Vagina (tissue), 2 donors: ENCODE measurements around the gene OR2V1. TPM values are rescaled to one million over a fixed set of nuclear protein-coding genes. Genes with fewer than 3 reads are reported as not detected.

Source experiments
- DNase-seq, 2 donors: peaks; one replicate each; pipeline ENCODE4 v3.0.0-alpha.2; 2017; ENCODE audit errors: extremely low spot score in 2 of 2
- H3K27ac ChIP-seq: fragments of 200-600 bp; sonication (generic); one replicate; pipeline ENCODE4 v1.5.1; 2019
- H3K27me3 ChIP-seq: fragments of 200-600 bp; sonication (generic); one replicate; pipeline ENCODE4 v1.5.1; 2019
- H3K36me3 ChIP-seq, 2 donors: fragments of 200-600 bp; sonication (generic); one replicate each; pipeline ENCODE4 v1.5.1; 2017 to 2019
- H3K4me1 ChIP-seq: fragments of 200-600 bp; sonication (generic); one replicate; pipeline ENCODE4 v1.5.1; 2019
- H3K4me3 ChIP-seq, 2 donors: fragments of 200-600 bp; sonication (generic); 1 replicate in 1 of 2; 2 replicates in 1 of 2; pipeline ENCODE4 v1.5.1; 2016 to 2019
- H3K9me3 ChIP-seq: fragments of 200-600 bp; sonication (generic); one replicate; pipeline ENCODE4 v1.5.1; 2019
- CTCF ChIP-seq, 3 experiments: fragments of 450-650 bp in 2 of 3; fragments of 200-600 bp in 1 of 3; sonication (generic) in 1 of 3; IDR thresholded peaks; one replicate each; pipeline ENCODE4 v1.5.1; 2017 to 2019; ENCODE audit warnings: antibody characterized with exemption in 3 of 3, mild to moderate bottlenecking in 2 of 3, moderate library complexity in 2 of 3
- POLR2A ChIP-seq, 2 donors: fragments of 450-650 bp; IDR thresholded peaks; one replicate each; pipeline ENCODE4 v1.6.1; 2017; ENCODE audit warnings: antibody characterized with exemption in 2 of 2, mild to moderate bottlenecking in 2 of 2, moderate library complexity in 2 of 2
- POLR2AphosphoS5 ChIP-seq, 2 donors: sonication (generic); formaldehyde crosslinking; IDR thresholded peaks; one replicate each; pipeline ENCODE4 v1.9.0; 2017; ENCODE audit warnings: antibody characterized with exemption in 2 of 2, mild to moderate bottlenecking in 2 of 2, low read depth in 1 of 2; ENCODE audit not compliant: insufficient read depth in 1 of 2
- intact Hi-C: fragments of 100-400 bp; cut with DNase I; formaldehyde crosslinking; loops from one replicate; pipeline ENCODE4 v1.15.1; 2023
- total RNA-seq: library from RNA; depleted of rRNA; stranded (reverse); fragments of >200 nt; gene quantifications from one replicate; pipeline ENCODE4 v1.2.3, GENCODE V29; 2016

The OR2V1 gene
- total RNA-seq, 1 donor from 2014 or later, result not detected

- DNase-seq, result no peak
- intact Hi-C loops, result no loop called here
- peaks cover 7% of the 10 kb centered on the region for H3K4me1 ChIP-seq
- no peaks in the 10 kb centered on the region for H3K27me3 ChIP-seq
- H3K27ac ChIP-seq, result no peak overlapping the region
- H3K4me3 ChIP-seq, result no peak overlapping the region
- TF ChIP-seq POLR2A (IDR thresholded peaks at IDR 0.05), result no peak
- no peak for TF ChIP-seq CTCF (IDR thresholded peaks at IDR 0.05)
- TF ChIP-seq POLR2AphosphoS5 (IDR thresholded peaks at IDR 0.05; ENCODE audit: insufficient read depth in 1 of 2, low read depth in 1 of 2), result no peak
- H3K36me3 ChIP-seq, result no peaks in the 10 kb centered on the region
- H3K9me3 ChIP-seq, result no peaks in the 10 kb centered on the region
Measured at GRCh38 chr5:181156758-181157157, 25.8 kb upstream of the OR2V1 start.

GRCh38 chr5:181153814-181154213, 22.8 kb upstream of the OR2V1 start:
- Histone ChIP-seq H3K4me1 (peaks cover 3% of the 10 kb centered on the region), H3K36me3 (no peaks in the 10 kb centered on the region), H3K9me3 (no peaks in the 10 kb centered on the region), H3K27ac (no peak overlapping the region), H3K27me3 (no peaks in the 10 kb centered on the region), H3K4me3 (no peak overlapping the region)
- DNase-seq, result no peak
- TF ChIP-seq POLR2AphosphoS5 (IDR thresholded peaks at IDR 0.05; ENCODE audit: insufficient read depth in 1 of 2, low read depth in 1 of 2), result no peak
- TF ChIP-seq CTCF (IDR thresholded peaks at IDR 0.05), result no peak
- TF ChIP-seq POLR2A (IDR thresholded peaks at IDR 0.05), result no peak
- intact Hi-C loops, result no loop called here

- Histone ChIP-seq H3K27me3 (no peaks in the 10 kb centered on the region), H3K4me3 (no peak overlapping the region)
- intact Hi-C loops, result no loop called here
Measured at GRCh38 chr5:181152406-181152805, 21.4 kb upstream of the OR2V1 start.

GRCh38 chr5:181151146-181151545, 20.2 kb upstream of the OR2V1 start:
- TF ChIP-seq POLR2AphosphoS5 (IDR thresholded peaks at IDR 0.05; ENCODE audit: insufficient read depth in 1 of 2, low read depth in 1 of 2), result no peak
- no peak for TF ChIP-seq CTCF (IDR thresholded peaks at IDR 0.05)
- no peak for TF ChIP-seq POLR2A (IDR thresholded peaks at IDR 0.05)
- no peaks in the 10 kb centered on the region for H3K36me3 ChIP-seq
- H3K4me1 ChIP-seq, result peaks cover 11% of the 10 kb centered on the region
- H3K9me3 ChIP-seq, result no peaks in the 10 kb centered on the region
- no peak overlapping the region for H3K27ac ChIP-seq
- H3K4me3 ChIP-seq, result no peak overlapping the region
- no peaks in the 10 kb centered on the region for H3K27me3 ChIP-seq
- DNase-seq, result no peak
- intact Hi-C loops, result no loop called here

More at GRCh38 chr5:181152406-181152805, 21.4 kb upstream of the OR2V1 start:
- H3K36me3 ChIP-seq, result no peaks in the 10 kb centered on the region
- H3K4me1 ChIP-seq, result peaks cover 11% of the 10 kb centered on the region
- no peak for DNase-seq
- H3K9me3 ChIP-seq, result no peaks in the 10 kb centered on the region
- TF ChIP-seq POLR2A (IDR thresholded peaks at IDR 0.05), result no peak
- no peak for TF ChIP-seq POLR2AphosphoS5 (IDR thresholded peaks at IDR 0.05; ENCODE audit: insufficient read depth in 1 of 2, low read depth in 1 of 2)
- TF ChIP-seq CTCF (IDR thresholded peaks at IDR 0.05), result no peak
- H3K27ac ChIP-seq, result no peak overlapping the region

- peaks cover 11% of the 10 kb centered on the region for H3K4me1 ChIP-seq
- H3K27ac ChIP-seq, result no peak overlapping the region
- TF ChIP-seq CTCF (IDR thresholded peaks at IDR 0.05) (no peak), POLR2AphosphoS5 (IDR thresholded peaks at IDR 0.05; ENCODE audit: insufficient read depth in 1 of 2, low read depth in 1 of 2) (no peak), POLR2A (IDR thresholded peaks at IDR 0.05) (no peak)
- H3K36me3 ChIP-seq, result no peaks in the 10 kb centered on the region
- intact Hi-C loops, result no loop called here
- no peak overlapping the region for H3K4me3 ChIP-seq
- H3K27me3 ChIP-seq, result no peaks in the 10 kb centered on the region
- DNase-seq, result no peak
- H3K9me3 ChIP-seq, result no peaks in the 10 kb centered on the region
Measured at GRCh38 chr5:181149806-181150733, 19.1 kb upstream of the OR2V1 start.
